Measurements from ENCODE around the gene HS3ST6.
"Not testable (repeated sequence)": the region's sequence is repeated elsewhere in the genome, so short reads cannot be mapped to it uniquely, and the experiment has no call there.

HS3ST6 gene

DNA sequence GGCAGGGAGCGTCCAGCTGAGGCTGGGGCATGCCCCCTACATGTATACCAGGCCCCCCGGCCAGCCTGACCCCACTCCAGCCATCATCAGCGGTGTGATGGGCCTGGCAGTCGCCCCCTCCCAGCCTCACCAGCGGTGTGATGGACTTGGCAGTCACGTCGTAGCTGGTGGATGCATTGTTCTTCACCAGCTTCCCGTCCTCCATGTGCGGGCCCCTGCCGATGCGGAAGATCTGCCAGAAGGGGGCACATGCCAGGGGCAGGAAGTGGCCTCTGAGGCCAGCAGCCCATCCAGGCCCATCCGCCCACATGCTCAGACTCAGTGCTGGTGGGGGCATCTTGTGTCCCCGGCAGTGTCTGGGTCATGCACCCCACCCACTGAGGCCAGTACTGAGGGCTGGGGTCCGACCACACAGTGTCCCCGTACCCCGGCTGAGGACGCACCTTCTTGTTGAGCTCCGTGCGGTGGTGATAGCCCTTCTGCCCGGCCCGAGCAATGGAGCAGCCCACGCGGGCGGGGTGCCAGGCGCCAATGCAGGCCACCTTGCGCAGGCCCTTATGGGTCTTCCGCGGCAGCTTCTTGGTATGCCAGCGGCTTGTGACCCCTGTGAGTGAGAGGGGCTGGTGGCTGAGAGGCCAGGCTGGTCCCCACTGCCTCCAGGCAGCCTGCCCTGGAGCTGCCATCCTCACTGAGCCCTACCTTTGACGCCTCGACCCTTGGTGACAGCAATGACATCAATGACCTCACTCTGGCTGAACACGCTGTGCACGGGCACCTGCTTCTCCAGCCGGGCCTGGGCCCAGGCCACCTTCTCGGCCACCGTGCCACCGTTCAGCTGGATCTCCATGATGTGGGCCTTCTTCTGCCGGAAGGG is 28.5 kb upstream of the HS3ST6 start:
- DNase-seq: no peak

DNA sequence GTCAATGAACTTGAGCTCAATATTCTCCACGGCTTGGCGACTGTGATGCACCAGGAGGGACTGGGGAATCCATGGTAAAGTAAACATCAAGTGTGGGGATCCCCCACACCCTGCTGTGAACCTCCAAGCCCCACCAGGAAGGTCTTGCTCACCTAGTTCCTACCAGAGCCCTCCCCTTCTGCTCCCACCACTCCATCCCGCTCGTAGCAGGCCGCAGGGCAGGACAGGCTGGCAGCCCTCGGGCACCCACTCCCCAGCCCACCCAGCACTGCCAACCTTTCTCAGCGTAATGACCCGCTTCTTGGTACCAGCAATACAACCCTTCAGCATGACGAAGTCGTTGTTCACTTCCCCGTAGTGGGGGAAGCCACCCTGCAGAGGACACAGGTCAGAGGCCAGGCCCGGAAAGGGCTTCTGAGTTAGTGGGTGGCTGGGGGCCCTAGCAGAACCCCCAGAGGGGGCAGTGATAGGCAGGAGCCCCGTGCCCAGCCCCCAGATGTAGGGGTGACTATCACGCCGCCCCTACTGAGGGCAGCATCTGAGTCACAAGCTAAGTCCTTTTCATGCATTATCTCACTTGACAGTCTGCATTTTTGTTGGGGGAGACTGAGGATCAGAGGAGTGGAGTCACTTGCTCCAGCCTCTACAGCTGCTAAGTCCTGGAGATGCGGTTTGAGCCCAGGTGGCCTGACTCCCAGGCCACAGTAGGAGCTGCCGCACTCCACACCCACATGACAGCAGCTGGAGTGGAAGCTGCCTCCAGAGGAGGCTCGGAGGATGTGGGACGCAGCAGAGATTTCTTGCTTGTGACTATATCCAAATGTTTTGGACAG is 27.6 kb upstream of the HS3ST6 start:
- DNase-seq: no peak

GRCh38 chr16:1944612-1945199 is 26.5 kb upstream of the HS3ST6 start:
- DNase-seq: no peak

- peak; percentile 98 to 100 (median 99) for DNase-seq
Observed at GRCh38 chr16:1942810-1943726, 24.9 kb upstream of the HS3ST6 start, which contains the start of gene MSRB1. MSRB1 (minus strand) TSS chr16:1943199; CDS start chr16:1943156, 43 bp downstream.

- DNase-seq: peak in 1 of 5 donors; percentile 27
Observed at GRCh38 chr16:1942047-1942809, 24.0 kb upstream of the HS3ST6 start.

DNA sequence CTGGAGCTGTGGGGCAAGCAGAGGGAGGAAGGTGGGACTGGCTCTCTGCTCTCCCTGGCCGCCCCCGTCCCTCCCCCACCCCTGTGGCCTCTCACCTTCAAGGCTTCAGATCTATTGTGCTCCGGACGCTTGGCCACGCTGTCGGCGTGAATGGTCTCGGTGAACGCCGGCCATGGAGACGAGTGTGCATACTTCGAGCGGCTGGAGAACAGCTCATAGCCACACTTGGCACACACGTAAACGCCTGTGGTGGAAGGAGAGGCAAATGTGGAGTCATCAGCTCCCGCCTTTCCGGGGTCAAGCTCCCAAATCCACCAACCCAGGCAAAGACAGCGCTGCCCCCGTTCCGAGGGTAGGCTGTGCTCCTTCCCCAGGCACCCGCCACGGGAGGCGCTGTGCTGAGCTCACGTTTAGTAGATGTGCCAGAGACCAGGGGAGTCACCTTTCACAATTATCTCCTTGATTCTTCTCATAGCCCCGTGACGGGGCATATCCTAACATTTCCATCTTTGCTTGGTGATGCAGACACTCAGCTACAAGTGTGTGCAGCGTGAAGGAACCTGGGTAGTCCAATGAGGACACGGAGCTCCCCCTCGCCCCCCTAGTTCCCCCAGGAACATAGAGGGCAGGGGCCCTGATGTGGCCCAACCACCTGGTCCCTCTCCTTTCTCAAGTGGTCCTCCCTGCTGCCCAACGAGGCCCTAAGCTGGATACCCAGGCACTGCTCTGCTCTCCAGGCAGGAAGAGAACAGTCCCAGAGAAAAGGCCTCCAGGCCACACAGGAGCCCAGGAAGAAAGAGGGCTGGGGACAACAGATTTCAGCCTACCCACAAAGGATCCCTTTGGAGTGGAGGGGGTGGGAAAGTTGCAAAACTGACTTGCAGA is 23.2 kb upstream of the HS3ST6 start:
- DNase-seq: no peak

DNA sequence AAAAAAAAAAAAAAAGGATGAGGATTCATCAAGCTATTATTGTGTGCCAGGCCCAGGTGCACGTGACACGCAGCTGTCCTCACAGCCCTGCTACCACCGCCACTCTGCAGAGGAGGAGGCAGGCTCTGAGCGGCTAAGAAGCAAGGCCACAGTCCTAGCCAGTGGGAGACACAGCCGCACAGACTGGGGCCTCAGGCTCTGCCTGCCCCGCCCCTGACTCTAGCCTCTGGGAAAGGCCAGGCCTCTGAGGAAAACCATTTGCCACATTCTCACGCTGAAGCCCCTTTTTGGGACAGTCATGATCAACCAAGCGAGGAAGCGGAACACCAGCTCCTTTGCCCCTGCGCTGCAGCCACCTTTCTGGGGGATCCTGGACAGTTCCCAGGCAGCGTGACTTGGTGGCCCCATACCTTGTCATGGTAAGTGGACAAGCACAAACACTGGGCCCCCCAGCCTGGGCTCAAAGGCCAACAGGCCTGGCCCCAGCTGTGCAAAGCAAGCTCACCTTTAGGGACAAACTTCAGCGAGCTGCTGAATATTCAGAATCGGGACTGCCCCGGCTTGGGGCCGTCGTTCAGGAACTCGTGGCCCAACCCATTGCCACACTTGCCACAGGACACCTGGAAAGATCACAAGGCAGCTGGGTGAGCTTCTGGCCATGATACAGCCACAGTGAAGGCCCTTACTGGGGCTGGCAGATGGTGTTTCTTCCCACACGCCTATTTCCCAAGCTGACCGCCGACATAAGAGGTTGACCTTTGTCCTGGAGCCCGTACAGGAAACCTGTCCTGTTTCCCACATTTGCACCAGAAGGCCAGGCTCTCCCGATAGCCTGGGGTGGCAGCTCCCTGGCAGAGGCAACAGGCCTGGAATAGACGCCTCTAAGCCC is 22.3 kb upstream of the HS3ST6 start:
- no peak for DNase-seq

- DNase-seq: not testable (repeated sequence)
Observed at GRCh38 chr16:1939833-1940232, 21.6 kb upstream of the HS3ST6 start.

DNA sequence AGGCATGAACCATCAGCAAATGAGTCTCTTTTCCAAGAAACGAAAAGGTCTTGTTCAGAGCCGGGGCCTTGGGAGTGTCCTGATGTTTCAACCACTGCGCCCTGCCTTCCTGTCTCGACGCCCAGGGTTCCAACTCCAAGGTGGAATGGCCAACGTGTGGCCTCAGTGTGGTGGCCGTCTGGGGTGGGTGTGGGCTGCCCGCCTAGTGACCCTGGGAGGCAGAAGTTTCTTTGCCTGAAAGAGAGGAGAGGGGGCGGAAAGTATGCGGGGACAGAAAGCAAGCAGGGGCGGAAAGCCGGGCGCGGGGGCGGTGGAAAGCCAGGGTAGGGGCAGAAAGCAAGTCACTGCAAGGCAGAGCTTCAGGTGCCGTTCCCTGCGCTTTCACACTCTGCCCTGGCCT is 20.7 kb upstream of the HS3ST6 start:
- DNase-seq: no peak

- DNase-seq: no peak
Observed at GRCh38 chr16:1938316-1938715, 20.1 kb upstream of the HS3ST6 start.

DNA sequence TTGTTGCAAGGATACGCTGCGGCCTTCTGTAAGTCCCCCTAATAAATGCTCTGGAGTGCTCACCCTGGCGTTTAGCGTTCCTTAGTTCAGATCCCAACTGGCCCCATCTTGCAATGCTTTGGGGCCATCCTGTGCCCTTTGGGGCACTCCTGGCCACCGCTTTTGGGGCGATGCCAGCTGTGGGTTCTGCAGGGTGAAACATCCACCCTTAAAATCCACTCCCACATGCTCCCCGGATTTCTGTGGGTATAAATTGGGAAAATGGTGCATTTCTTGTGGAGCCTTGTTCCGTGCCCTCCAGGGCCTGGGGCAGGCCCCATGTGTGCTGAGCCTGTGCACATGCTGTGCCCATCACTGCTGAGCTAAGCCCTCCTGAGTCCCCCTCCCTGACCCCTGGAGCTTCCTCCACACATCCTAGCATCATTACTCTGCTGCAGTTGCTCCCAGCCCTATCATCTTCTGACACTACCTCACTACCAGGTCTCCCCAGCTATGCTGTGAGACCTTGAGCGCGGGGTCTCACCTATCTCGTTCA is 18.8 kb upstream of the HS3ST6 start:
- no peak for DNase-seq

DNA sequence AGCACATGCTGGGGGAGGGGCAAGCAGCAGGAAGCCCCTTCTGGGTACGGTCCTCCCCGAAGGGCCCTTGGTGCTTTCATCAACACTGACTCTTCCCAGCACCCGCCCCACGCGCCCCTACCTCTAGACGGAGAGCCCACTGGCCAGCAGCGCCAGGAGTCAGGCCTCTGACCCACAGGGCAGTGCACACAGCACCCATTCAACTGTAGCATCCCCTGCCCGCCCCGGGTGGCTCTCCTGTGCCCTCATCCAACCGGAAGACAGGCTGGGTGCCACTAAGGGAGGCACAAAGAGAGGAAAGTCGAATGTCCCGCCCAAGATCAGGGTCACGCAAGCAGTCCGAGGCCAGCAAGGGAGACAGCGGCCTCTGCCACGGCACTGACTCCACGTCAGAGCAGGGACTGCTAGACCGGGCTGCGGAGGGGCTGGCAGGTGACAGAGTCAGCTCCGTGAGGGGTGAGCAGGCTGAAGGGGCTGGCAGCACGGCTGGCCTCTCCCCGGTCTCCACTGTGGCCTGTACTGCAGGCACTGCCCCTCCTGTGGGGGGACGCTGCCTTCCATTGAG is 15.0 kb upstream of the HS3ST6 start:
- DNase-seq: no peak

DNA sequence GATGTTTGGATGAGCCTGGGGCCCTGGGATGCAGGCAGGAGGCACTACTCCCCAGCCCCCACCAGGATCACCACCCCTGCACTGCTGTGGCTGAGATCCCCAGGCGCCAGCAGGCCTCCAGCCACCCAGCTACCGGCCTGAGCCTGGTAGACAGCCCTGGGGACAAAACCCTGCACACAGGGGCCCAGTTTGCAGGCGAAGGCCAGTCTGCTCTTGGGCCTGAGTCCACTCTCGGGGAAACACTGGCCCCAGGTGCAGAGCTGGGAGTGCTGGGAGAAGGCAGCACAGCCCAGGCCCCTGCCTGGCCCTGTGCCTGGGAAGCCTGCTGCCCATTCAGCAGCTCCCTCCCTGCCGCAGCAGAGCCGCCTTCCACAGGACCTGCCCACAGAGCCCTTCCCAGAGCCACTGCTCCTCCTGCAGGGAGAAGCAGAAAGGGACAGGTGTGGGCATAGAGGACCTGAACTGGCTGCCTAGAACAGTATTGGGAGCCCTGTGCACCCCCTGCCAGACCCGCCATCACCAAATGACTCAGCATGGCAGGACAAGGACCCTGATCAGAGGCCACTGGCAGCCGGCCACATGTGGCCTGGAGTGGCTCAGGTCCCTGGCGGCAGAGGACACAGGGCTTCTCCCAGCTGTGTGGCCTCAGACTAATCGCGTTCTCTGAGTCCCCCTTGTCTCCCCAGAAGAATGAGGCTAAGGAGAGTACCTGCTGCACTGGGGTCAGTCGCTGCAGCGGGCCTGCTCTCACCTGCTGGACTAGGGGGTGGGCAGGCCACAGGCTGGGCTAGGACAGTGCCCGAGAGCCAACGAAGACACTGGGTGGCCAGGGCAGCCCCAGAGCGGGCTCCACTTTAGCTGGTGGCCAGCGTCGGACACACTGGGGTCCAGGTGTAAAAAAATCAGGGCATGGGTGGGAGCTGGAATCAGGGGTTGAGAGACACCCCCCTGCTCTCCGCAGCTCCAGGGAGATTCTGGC is 14.1 kb upstream of the HS3ST6 start:
- DNase-seq: no peak

DNA sequence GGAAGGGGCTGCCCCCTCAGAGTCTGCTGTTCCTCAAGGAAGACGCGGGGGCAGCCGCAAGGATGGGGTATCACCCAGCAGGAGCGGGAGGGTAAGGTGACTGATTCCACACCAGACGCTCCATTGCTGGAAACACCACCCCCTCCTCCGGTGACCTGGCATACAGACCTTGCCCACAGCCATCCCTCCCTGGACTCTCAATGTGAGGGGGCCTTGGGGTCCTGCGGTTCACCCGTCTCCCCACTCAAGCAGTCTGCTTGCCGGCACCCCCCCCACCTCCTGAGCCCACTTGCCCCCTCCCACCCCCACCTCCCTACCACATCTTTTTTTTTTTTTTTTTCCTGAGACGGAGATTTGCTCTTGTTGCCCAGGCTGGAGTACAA is 12.1 kb upstream of the HS3ST6 start:
- DNase-seq: no peak

DNA sequence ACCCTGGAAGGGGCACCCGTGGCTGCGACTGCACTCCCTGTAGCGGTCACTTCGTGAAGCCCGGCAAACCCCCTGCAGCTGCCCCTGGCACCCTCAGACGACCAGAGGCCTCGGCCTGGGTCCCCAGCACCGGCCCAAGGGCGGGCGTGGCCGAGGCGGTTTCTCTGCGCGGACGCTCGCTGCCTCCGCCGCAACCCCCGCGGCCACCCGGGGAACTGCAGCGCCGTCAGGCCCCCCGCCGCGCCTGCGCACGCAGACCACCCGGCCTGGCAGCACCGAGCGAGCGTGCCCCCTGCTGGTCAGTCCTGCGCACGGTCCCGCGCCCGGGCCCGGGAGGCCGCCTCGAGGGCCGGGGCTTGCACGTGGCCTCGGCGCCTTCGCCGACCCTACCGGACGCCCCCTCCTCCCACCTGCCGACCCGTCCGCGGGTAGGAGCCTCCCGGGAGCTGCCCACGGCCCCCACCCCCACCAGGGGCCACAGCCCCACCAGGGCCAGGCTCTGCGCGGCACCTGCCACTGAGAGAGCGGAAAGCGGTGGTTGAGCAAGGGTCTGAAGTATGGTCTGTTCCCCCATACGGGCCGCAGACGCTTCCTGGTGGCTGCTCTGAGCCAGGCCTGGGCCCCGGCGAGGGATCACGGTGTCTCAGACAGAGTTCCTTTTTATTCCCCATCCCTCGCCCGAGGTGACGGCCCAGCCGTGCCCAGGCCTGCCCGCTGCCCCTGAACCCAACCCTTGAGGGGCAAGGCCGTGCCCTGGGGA is 11.5 kb upstream of the HS3ST6 start:
- DNase-seq: peak; percentile 81 to 92 (median 86)

- DNase-seq: no peak
Observed at GRCh38 chr16:1929105-1929504, 10.9 kb upstream of the HS3ST6 start.

DNA sequence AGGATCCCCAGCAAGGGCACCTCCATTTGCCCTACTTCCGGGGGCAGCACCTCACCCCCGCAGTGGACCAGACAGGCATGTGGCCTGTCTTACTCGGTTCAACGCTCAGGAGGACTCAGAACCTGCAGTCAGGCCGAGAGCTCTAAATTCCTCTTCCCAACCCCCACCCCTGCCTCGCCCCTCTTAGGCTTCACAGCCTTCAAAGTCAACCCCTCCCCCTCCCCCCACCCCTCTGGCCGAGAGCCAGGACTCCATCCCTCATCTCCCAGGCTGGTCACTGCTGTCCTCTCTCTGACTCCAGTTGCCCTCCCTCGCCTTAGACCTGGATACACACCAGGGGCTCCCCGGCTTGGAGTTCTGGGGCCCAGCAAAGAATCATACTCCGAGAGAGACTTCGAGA is 8.1 kb upstream of the HS3ST6 start:
- no peak for DNase-seq

Measured in T-helper 1 cell (primary cell).